Measurements from ENCODE around the gene DPP4.
A peak's percentile ranks its signal among the peaks of the same experiment; 100 is the strongest.

The DPP4 gene

GRCh38 chr2:162075689-162076132 is 1.7 kb upstream of the DPP4 start:
- 0 out of 22 replicates have a peak, but pooled peaks cover 0 to 4% (median 0%) of the 10 kb centered on the region in 11 experiments for H3K36me3 ChIP-seq
- H3K4me3 ChIP-seq: no peak overlapping the region
- no peak for TF ChIP-seq Cebpa-rat (IDR thresholded peaks at IDR 0.05)
- H3K27ac ChIP-seq: peak overlapping the region in 1 of 11 experiments; percentile 6; a peak in 1 of 22 replicates
- no peaks in the 10 kb centered on the region for H4K20me1 ChIP-seq
- peaks cover 0 to 26% (median 2%) of the 10 kb centered on the region in 10 experiments; a peak in 7 of 20 replicates for H3K4me1 ChIP-seq
- peak overlapping the region in 2 of 11 experiments; percentile 7 to 86; a peak in 3 of 22 replicates for H3K4me2 ChIP-seq
- H3K9me3 ChIP-seq (replicated peaks in 1 of 11): peaks cover 21 to 46% (median 41%) of the 10 kb centered on the region in 11 experiments
- peaks cover 19 to 35% (median 27%) of the 10 kb centered on the region in 11 experiments for H3K27me3 ChIP-seq
- H3K9ac ChIP-seq: no peak overlapping the region

- 0 out of 22 replicates have a peak, but pooled peaks cover 0 to 4% (median 0%) of the 10 kb centered on the region in 11 experiments for H3K36me3 ChIP-seq
- H3K9ac ChIP-seq: no peak overlapping the region
- H3K4me1 ChIP-seq: peaks cover 0 to 32% (median 2%) of the 10 kb centered on the region in 10 experiments; a peak in 7 of 20 replicates
- H3K27me3 ChIP-seq: peaks cover 19 to 35% (median 27%) of the 10 kb centered on the region in 11 experiments
- TF ChIP-seq Cebpa-rat (IDR thresholded peaks at IDR 0.05): no peak
- H3K4me3 ChIP-seq: no peak overlapping the region
- peak overlapping the region in 1 of 11 experiments; percentile 6; a peak in 1 of 22 replicates for H3K27ac ChIP-seq
- H4K20me1 ChIP-seq: no peaks in the 10 kb centered on the region
- H3K9me3 ChIP-seq (replicated peaks in 1 of 11): peaks cover 21 to 44% (median 40%) of the 10 kb centered on the region in 11 experiments
- peak overlapping the region in 3 of 11 experiments; percentile 78 to 86 (median 82); a peak in 7 of 22 replicates for H3K4me2 ChIP-seq
Measured at GRCh38 chr2:162074928-162075688, 1.1 kb upstream of the DPP4 start.

GRCh38 chr2:162074632-162074895 is 549 bp upstream of the DPP4 start:
- Histone ChIP-seq H3K4me3 (peak overlapping the region in 5 of 10 experiments; percentile 52 to 65 (median 59); a peak in 10 of 20 replicates), H3K4me2 (peak overlapping the region; percentile 75 to 90 (median 82); a peak in 19 of 22 replicates), H3K9me3 (replicated peaks in 1 of 11) (peaks cover 17 to 39% (median 34%) of the 10 kb centered on the region in 11 experiments), H3K9ac (peak overlapping the region in 1 of 11 experiments; percentile 67; a peak in 1 of 22 replicates), H3K36me3 (0 out of 22 replicates have a peak, but pooled peaks cover 0 to 2% (median 0%) of the 10 kb centered on the region in 11 experiments), H4K20me1 (no peaks in the 10 kb centered on the region), H3K27me3 (peaks cover 19 to 35% (median 27%) of the 10 kb centered on the region in 11 experiments), H3K27ac (no peak overlapping the region; a peak in 1 of 22 replicates), H3K4me1 (peaks cover 0 to 33% (median 2%) of the 10 kb centered on the region in 10 experiments; a peak in 7 of 20 replicates)
- TF ChIP-seq Cebpa-rat (IDR thresholded peaks at IDR 0.05): no peak

DNA sequence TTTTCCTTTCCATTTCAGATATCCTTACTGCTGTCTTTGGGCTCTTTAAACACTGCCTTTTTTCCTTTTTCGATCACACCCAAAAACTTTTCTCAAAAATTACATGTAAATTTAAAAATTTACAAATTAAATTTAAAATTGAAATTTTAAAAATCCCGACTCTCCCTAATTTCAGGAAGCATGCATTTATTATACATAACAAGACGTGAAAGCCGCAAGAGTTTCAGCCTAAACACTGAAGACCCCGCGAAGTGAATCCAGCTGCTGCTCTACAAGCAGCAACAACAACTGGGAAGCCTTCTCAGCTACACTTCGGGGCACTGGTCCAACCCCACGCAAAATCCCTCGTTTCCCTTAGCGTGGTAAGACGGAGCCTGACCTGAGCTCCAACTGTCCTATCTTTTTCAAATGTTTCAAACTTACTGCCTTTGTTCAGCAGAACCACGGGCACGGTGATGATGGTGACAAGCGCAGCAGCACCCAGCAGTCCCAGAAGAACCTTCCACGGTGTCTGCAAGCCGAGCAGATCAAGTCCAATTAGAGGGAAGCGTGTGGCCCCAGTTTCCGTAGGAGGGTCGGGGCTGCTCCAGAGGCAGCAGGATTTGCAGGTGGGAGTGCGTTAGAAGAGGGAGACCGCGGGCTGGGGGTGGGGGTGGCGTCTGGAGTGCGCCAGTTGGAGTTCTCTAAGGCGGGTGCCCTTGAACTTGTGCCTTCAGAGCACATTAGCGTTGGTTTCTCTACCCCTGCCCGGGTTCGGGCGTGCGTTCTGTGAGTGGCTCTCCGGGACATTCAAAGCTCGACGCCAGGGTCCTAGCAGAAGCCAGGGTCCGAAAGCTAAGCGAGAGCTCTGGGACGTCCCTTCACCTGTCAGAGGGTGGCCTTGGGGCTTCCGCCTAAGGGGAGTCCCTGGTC is 783 bp downstream of the DPP4 start:
- Histone ChIP-seq H3K27ac (no peak overlapping the region; a peak in 1 of 22 replicates), H3K4me3 (peak overlapping the region; percentile 52 to 72 (median 60); a peak in 19 of 20 replicates), H3K36me3 (no peaks in the 10 kb centered on the region), H3K4me2 (peak overlapping the region; percentile 75 to 90 (median 82)), H3K27me3 (peaks cover 19 to 35% (median 27%) of the 10 kb centered on the region in 11 experiments), H4K20me1 (no peaks in the 10 kb centered on the region), H3K9me3 (replicated peaks in 1 of 11) (peaks cover 4 to 26% (median 21%) of the 10 kb centered on the region in 11 experiments), H3K4me1 (peaks cover 0 to 33% (median 2%) of the 10 kb centered on the region in 10 experiments; a peak in 7 of 20 replicates), H3K9ac (peak overlapping the region in 5 of 11 experiments; percentile 41 to 67 (median 54); a peak in 8 of 22 replicates)
- TF ChIP-seq Cebpa-rat (IDR thresholded peaks at IDR 0.05): no peak

- peaks cover 0 to 33% (median 2%) of the 10 kb centered on the region in 10 experiments; a peak in 7 of 20 replicates for H3K4me1 ChIP-seq
- TF ChIP-seq Cebpa-rat (IDR thresholded peaks at IDR 0.05): no peak
- no peak overlapping the region for H3K9ac ChIP-seq
- no peaks in the 10 kb centered on the region for H3K36me3 ChIP-seq
- no peak overlapping the region for H3K4me3 ChIP-seq
- no peak overlapping the region for H3K27ac ChIP-seq
- no peaks in the 10 kb centered on the region for H4K20me1 ChIP-seq
- H3K9me3 ChIP-seq (replicated peaks in 1 of 11): peaks cover 0 to 16% (median 11%) of the 10 kb centered on the region in 11 experiments; a peak in 12 of 22 replicates
- H3K4me2 ChIP-seq: peak overlapping the region in 1 of 11 experiments; percentile 78; a peak in 1 of 22 replicates
- H3K27me3 ChIP-seq: peaks cover 19 to 35% (median 27%) of the 10 kb centered on the region in 11 experiments
Measured at GRCh38 chr2:162072181-162072702, 1.8 kb downstream of the DPP4 start.

- no peaks in the 10 kb centered on the region for H4K20me1 ChIP-seq
- no peak overlapping the region for H3K4me3 ChIP-seq
- peaks cover 0 to 32% (median 2%) of the 10 kb centered on the region in 10 experiments; a peak in 7 of 20 replicates for H3K4me1 ChIP-seq
- TF ChIP-seq Cebpa-rat (IDR thresholded peaks at IDR 0.05): no peak
- H3K9me3 ChIP-seq (replicated peaks in 1 of 11): peaks cover 0 to 15% (median 10%) of the 10 kb centered on the region in 11 experiments; a peak in 10 of 22 replicates
- H3K4me2 ChIP-seq: peak overlapping the region in 2 of 11 experiments; percentile 12 to 24; a peak in 3 of 22 replicates
- no peak overlapping the region for H3K9ac ChIP-seq
- H3K27ac ChIP-seq: no peak overlapping the region
- H3K27me3 ChIP-seq: peaks cover 19 to 35% (median 27%) of the 10 kb centered on the region in 11 experiments
- no peaks in the 10 kb centered on the region for H3K36me3 ChIP-seq
Measured at GRCh38 chr2:162071001-162071400, 3.0 kb downstream of the DPP4 start.

- peaks cover 0 to 15% (median 10%) of the 10 kb centered on the region in 11 experiments; a peak in 10 of 22 replicates for H3K9me3 ChIP-seq (replicated peaks in 1 of 11)
- no peak overlapping the region for H3K9ac ChIP-seq
- no peak overlapping the region for H3K4me3 ChIP-seq
- peak overlapping the region in 2 of 11 experiments; percentile 12 to 24; a peak in 2 of 22 replicates for H3K4me2 ChIP-seq
- no peak overlapping the region for H3K27ac ChIP-seq
- no peaks in the 10 kb centered on the region for H3K36me3 ChIP-seq
- H4K20me1 ChIP-seq: no peaks in the 10 kb centered on the region
- peaks cover 0 to 28% (median 2%) of the 10 kb centered on the region in 10 experiments; a peak in 7 of 20 replicates for H3K4me1 ChIP-seq
- H3K27me3 ChIP-seq: peaks cover 19 to 35% (median 27%) of the 10 kb centered on the region in 11 experiments
- TF ChIP-seq Cebpa-rat (IDR thresholded peaks at IDR 0.05): no peak
Measured at GRCh38 chr2:162070228-162070936, 3.6 kb downstream of the DPP4 start.

All from BLaER1 treated with 17β-estradiol and CSF1 and Interleukin-3, amounts not matched to agents 10 nM and 100 nM (cell line).